IMR-90 (cell line): Measurements from ENCODE around the gene LRRC2. TPM values are rescaled to one million over a fixed set of nuclear protein-coding genes. Genes with fewer than 3 reads are reported as not detected.

Experiments
- ATAC-seq: fragments of 200-7000 bp; cut with Tn5 transposase; 2 replicates; pipeline ENCODE4 v1.9.1; 2020; ENCODE audit warnings: low read depth, mild to moderate bottlenecking, moderate library complexity
- BruUV-seq: library from RNA; stranded (reverse); fragments of 400-500 nt; replicated peaks from 2 replicates; lab custom pipeline; 2021; lab: Mats Ljungman, UMichigan
- CTCF ChIA-PET: fragments of 300-600 bp; formaldehyde crosslinking; extraction: SDS; loops from one replicate; lab custom pipeline; 2021; ENCODE audit warnings: antibody characterized with exemption; lab: Yijun Ruan, JAX
- POLR2A ChIA-PET: fragments of 300-600 bp; sonication (Branson Sonifier 250); formaldehyde crosslinking; loops from one replicate; lab custom pipeline; 2022; ENCODE audit warnings: antibody characterized with exemption; ENCODE audit not compliant: unreplicated experiment; lab: Charles Lee
- DNase-seq: peaks from one replicate; pipeline ENCODE4 v3.0.0; 2013
- H2AFZ ChIP-seq: replicated peaks from 2 replicates; pipeline ENCODE3; 2013; ENCODE audit warnings: low read length, mild to moderate bottlenecking; ENCODE audit not compliant: poor library complexity
- H2AK5ac ChIP-seq: 2 replicates; pipeline ENCODE4 v1.6.1; 2013; ENCODE audit warnings: low read depth, low read length, inconsistent platforms
- H2AK9ac ChIP-seq: replicated peaks from 2 replicates; pipeline ENCODE3; 2013; ENCODE audit warnings: mild to moderate bottlenecking, low read depth, low read length, moderate library complexity; ENCODE audit not compliant: poor library complexity
- H2BK120ac ChIP-seq: 2 replicates; pipeline ENCODE4 v1.6.1; 2013; ENCODE audit warnings: low read depth, low read length, inconsistent platforms
- H2BK15ac ChIP-seq: 3 replicates; pipeline ENCODE4 v1.6.1; 2013; ENCODE audit warnings: low read depth, low read length, inconsistent platforms
- H2BK20ac ChIP-seq: 2 replicates; pipeline ENCODE4 v1.6.1; 2013; ENCODE audit warnings: low read depth, mild to moderate bottlenecking, inconsistent platforms, low read length, moderate library complexity
- H2BK5ac ChIP-seq: 2 replicates; pipeline ENCODE4 v1.6.1; 2013; ENCODE audit warnings: mild to moderate bottlenecking, low read depth, low read length, inconsistent platforms; ENCODE audit not compliant: poor library complexity, severe bottlenecking
- H3K14ac ChIP-seq: replicated peaks from 2 replicates; pipeline ENCODE4 v1.6.1; 2013; ENCODE audit warnings: low read depth, low read length, inconsistent platforms
- H3K18ac ChIP-seq: 2 replicates; pipeline ENCODE4 v1.6.1; 2013; ENCODE audit warnings: low read depth, low read length, control low read depth
- H3K23ac ChIP-seq: 2 replicates; pipeline ENCODE4 v1.6.1; 2013; ENCODE audit warnings: low read depth, low read length, inconsistent platforms
- H3K27ac ChIP-seq: 2 replicates; pipeline ENCODE4 v1.5.1; 2013; ENCODE audit warnings: mild to moderate bottlenecking, control low read depth, low read length; ENCODE audit not compliant: insufficient read depth
- H3K27me3 ChIP-seq: 2 replicates; pipeline ENCODE4 v1.6.1; 2013; ENCODE audit warnings: low read length; ENCODE audit not compliant: control insufficient read depth, insufficient read depth
- H3K36me3 ChIP-seq: 2 replicates; pipeline ENCODE4 v1.6.1; 2013; ENCODE audit warnings: low read length, mixed read lengths; ENCODE audit not compliant: control insufficient read depth, insufficient read depth
- H3K4ac ChIP-seq: 2 replicates; pipeline ENCODE4 v1.6.1; 2013; ENCODE audit warnings: low read depth, low read length, inconsistent platforms
- H3K4me1 ChIP-seq: 2 replicates; pipeline ENCODE4 v1.6.1; 2013; ENCODE audit warnings: low read length, mixed read lengths; ENCODE audit not compliant: control insufficient read depth, insufficient read depth
- H3K4me2 ChIP-seq: 2 replicates; pipeline ENCODE4 v1.6.1; 2013; ENCODE audit warnings: low read depth, mild to moderate bottlenecking, control low read depth, low read length, moderate library complexity
- H3K4me3 ChIP-seq: 2 replicates; pipeline ENCODE4 v1.5.1; 2013; ENCODE audit warnings: low read depth, mild to moderate bottlenecking, control low read depth, low read length, moderate library complexity; ENCODE audit not compliant: insufficient read depth
- H3K56ac ChIP-seq: 2 replicates; pipeline ENCODE4 v1.6.1; 2013; ENCODE audit warnings: low read length, inconsistent platforms; ENCODE audit not compliant: insufficient read depth; ENCODE audit errors: extremely low read depth
- H3K79me1 ChIP-seq, 2 experiments: 2 replicates each; pipeline ENCODE4 v1.6.1; 2013; ENCODE audit warnings: low read length in 2 of 2, inconsistent platforms in 1 of 2, low read depth in 1 of 2
- H3K9ac ChIP-seq: 2 replicates; pipeline ENCODE4 v1.6.1; 2013; ENCODE audit warnings: low read depth, low read length, control low read depth
- H3K9me1 ChIP-seq: 2 replicates; pipeline ENCODE4 v1.6.1; 2013; ENCODE audit warnings: low read length, inconsistent platforms; ENCODE audit not compliant: insufficient read depth
- H3K9me3 ChIP-seq: 2 replicates; pipeline ENCODE4 v1.6.1; 2013; ENCODE audit warnings: low read length; ENCODE audit not compliant: control insufficient read depth, insufficient read depth
- H4K20me1 ChIP-seq: 2 replicates; pipeline ENCODE4 v1.6.1; 2013; ENCODE audit warnings: low read length, inconsistent platforms; ENCODE audit not compliant: insufficient read depth
- H4K5ac ChIP-seq: 2 replicates; pipeline ENCODE4 v1.6.1; 2013; ENCODE audit warnings: mild to moderate bottlenecking, low read depth, low read length, control low read depth
- H4K8ac ChIP-seq, 2 experiments: 2 replicates each; pipeline ENCODE4 v1.6.1; 2013; ENCODE audit warnings: low read depth in 2 of 2, low read length in 2 of 2, control low read depth in 1 of 2, inconsistent platforms in 1 of 2
- H4K91ac ChIP-seq: 2 replicates; pipeline ENCODE4 v1.6.1; 2013; ENCODE audit warnings: low read depth, low read length, inconsistent platforms; ENCODE audit not compliant: insufficient read depth
- CEBPB ChIP-seq: IDR thresholded peaks from 2 replicates; pipeline ENCODE4 v1.6.1; 2012; ENCODE audit warnings: low read depth, low read length, improper control_type of control experiment
- MAFK ChIP-seq: IDR thresholded peaks from 2 replicates; pipeline ENCODE4 v1.6.1; 2012; ENCODE audit warnings: low read depth, low read length, improper control_type of control experiment
- NFE2L2 ChIP-seq: fragments of 150-350 bp; IDR thresholded peaks from 2 replicates; pipeline ENCODE4 v1.6.1; 2016; ENCODE audit warnings: low read depth, mild to moderate bottlenecking, low read length
- RAD21 ChIP-seq: IDR thresholded peaks from 2 replicates; pipeline ENCODE4 v1.6.1; 2012; ENCODE audit warnings: low read length, improper control_type of control experiment
- WGBS, 2 experiments: methylation state at CpG; one replicate each; pipeline versions ENCODE4 v1.1.5 to v1.1.7; 2013; ENCODE audit warnings: missing lambda C conversion rate in 2 of 2; ENCODE audit not compliant: insufficient read length in 1 of 2; ENCODE audit errors: extremely low coverage in 2 of 2; 5-methylcytosine and 5-hydroxymethylcytosine counted together
- dilution Hi-C: fragments of 300-500 bp; cut with HindIII; formaldehyde crosslinking; loops from one replicate; pipeline ENCODE4 v1.14.3; 2018; ENCODE audit warnings: low sequenced_read_pairs; ENCODE audit not compliant: unreplicated experiment
- in situ Hi-C: fragments of 300-500 bp; cut with MboI; formaldehyde crosslinking; loops from 3 replicates; pipeline ENCODE4 v1.14.3; 2019; ENCODE audit warnings: low sequenced_read_pairs, inconsistent platforms, mixed read lengths
- intact Hi-C: fragments of 100-400 bp; cut with micrococcal nuclease; formaldehyde crosslinking; loops from 2 replicates; pipeline ENCODE4 v1.10.0; 2022
- polyA plus RNA-seq, 3 experiments: library from polyadenylated mRNA; depleted of rRNA; stranded (reverse); fragments of >200 nt; gene quantifications; 2 replicates each; pipeline ENCODE4 v1.2.3, GENCODE V29; 2012; ENCODE audit warnings: low replicate concordance in 1 of 3
- total RNA-seq: library from RNA; depleted of rRNA; stranded (reverse); fragments of >200 nt; gene quantifications from 2 replicates; pipeline ENCODE4 v1.2.3, GENCODE V29; 2012
- TF ChIP-seq, protein P1 (sequence below): fragments of 150-350 bp; IDR thresholded peaks from 2 replicates; pipeline ENCODE4 v1.6.1; 2016; ENCODE audit warnings: low read depth, mild to moderate bottlenecking, low read length, moderate library complexity, borderline replicate concordance

LRRC2 gene
- total and polyA plus RNA-seq, 2 of the 4 experiments (the other 2 are of a cell fraction) = 2.9 to 4.1 TPM

DNA sequence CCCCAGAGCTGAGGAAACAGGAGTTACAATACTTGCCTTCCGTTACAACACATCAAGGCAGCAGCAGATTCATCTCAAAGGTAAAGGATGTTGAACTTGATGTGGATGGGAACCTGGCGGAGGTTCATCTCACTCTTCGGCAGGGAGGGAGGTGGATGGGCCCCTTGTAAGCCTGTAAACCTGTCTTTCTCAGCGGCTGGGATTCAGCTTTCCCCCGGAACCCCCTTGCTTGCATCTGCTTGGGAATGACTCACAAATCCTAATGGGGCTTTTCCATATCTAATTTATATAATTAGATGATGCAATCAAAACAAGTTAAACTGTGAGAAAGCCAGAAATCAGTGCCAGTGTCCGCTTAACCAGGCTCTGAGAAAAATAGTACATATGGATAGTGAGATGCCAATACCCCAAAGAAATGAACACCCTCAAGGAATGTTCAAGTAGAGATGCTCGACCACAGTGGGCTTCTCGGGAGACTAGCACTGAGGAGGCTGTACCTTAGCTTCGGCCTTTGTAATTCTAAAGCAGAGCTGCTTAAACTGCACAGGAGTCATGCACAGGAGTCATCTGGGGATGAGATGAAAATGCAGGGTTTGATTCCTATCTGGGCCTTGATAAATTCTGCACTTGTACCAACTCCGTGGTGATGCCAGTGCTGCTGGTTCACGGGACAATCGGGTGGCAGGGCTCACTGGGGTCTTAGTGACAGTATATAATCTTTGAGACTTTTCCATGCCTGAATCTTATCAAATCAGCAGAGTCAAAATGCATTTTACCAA, 44.0 kb upstream of the LRRC2 start:
- ChIA-PET CTCF (interaction anchor here (1.3 kb wide), 1 partner anchor 122 kb away, joined by 3 read pairs; no protein-coding TSS in a partner anchor), POLR2A (no interaction called here)
- H3K4me2 ChIP-seq = no peak overlapping the region
- no peaks in the 10 kb centered on the region for H3K9me1 ChIP-seq
- no peak overlapping the region for H3K56ac ChIP-seq
- in situ Hi-C loops = no loop called here
- no TSS peak for BruUV-seq
- no peak overlapping the region for H2AK9ac ChIP-seq
- H4K5ac ChIP-seq = no peak overlapping the region; the same call in 1 of the 2 replicates
- H3K4me1 ChIP-seq = peaks cover 6% of the 10 kb centered on the region; the same call in 1 of the 2 replicates
- WGBS, 2 experiments = no CpG with 5 or more reads among the region's 12 CpGs
- H2BK20ac ChIP-seq = no peak overlapping the region
- H2BK120ac ChIP-seq = no peak overlapping the region
- H3K36me3 ChIP-seq = no peaks in the 10 kb centered on the region
- no peak overlapping the region for H2AFZ ChIP-seq
- H4K20me1 ChIP-seq = no peaks in the 10 kb centered on the region
- H3K9ac ChIP-seq = no peak overlapping the region
- peaks cover 9% of the 10 kb centered on the region for H3K27me3 ChIP-seq
- H3K79me1 ChIP-seq = no peaks in the 10 kb centered on the region
- H2BK15ac ChIP-seq = no peak overlapping the region
- H3K23ac ChIP-seq = no peak overlapping the region
- no peak overlapping the region for H4K91ac ChIP-seq
- dilution Hi-C loops = no loop called here
- H4K8ac ChIP-seq = no peak overlapping the region
- TF ChIP-seq NFE2L2 (no peak), CEBPB (peak; percentile 51; the same call in 1 of the 2 replicates), MAFK (no peak), RAD21 (no peak)
- TF ChIP-seq, protein P1, sequence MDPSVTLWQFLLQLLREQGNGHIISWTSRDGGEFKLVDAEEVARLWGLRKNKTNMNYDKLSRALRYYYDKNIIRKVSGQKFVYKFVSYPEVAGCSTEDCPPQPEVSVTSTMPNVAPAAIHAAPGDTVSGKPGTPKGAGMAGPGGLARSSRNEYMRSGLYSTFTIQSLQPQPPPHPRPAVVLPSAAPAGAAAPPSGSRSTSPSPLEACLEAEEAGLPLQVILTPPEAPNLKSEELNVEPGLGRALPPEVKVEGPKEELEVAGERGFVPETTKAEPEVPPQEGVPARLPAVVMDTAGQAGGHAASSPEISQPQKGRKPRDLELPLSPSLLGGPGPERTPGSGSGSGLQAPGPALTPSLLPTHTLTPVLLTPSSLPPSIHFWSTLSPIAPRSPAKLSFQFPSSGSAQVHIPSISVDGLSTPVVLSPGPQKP = no peak
- no peak overlapping the region for H3K14ac ChIP-seq
- no peak overlapping the region; the same call in 1 of the 2 replicates for H3K18ac ChIP-seq
- no peak overlapping the region for H2AK5ac ChIP-seq
- ATAC-seq (no peak), DNase-seq (no peak)
- no peak overlapping the region for H2BK5ac ChIP-seq
- H3K4ac ChIP-seq = no peak overlapping the region
- no peak overlapping the region for H3K27ac ChIP-seq
- H3K9me3 ChIP-seq = no peaks in the 10 kb centered on the region
- intact Hi-C loops = no loop called here
- no peak overlapping the region for H3K4me3 ChIP-seq
